Skeletal muscle tissue (tissue), 4 donors: Measurements from ENCODE around the gene DMAC2L. TPM values are rescaled to one million over a fixed set of nuclear protein-coding genes. Genes with fewer than 3 reads are reported as not detected.

Experiments
- H3K27ac ChIP-seq: one replicate; pipeline ENCODE4 v1.7.0; 2013; ENCODE audit warnings: mild to moderate bottlenecking, low read depth, low read length, inconsistent platforms
- H3K27me3 ChIP-seq, 3 donors: one replicate each; pipeline ENCODE4 v1.7.0; 2013; ENCODE audit warnings: low read length in 3 of 3; ENCODE audit not compliant: control insufficient read depth in 3 of 3, insufficient read depth in 3 of 3
- H3K36me3 ChIP-seq, 3 donors: one replicate each; pipeline ENCODE4 v1.7.0; 2013; ENCODE audit warnings: low read length in 3 of 3; ENCODE audit not compliant: control insufficient read depth in 3 of 3, insufficient read depth in 3 of 3
- H3K4me1 ChIP-seq, 3 donors: one replicate each; pipeline ENCODE4 v1.7.0; 2013; ENCODE audit warnings: low read length in 3 of 3, mild to moderate bottlenecking in 3 of 3; ENCODE audit not compliant: control insufficient read depth in 3 of 3, insufficient read depth in 3 of 3
- H3K4me3 ChIP-seq, 3 donors: one replicate each; pipeline ENCODE4 v1.7.0; 2013; ENCODE audit warnings: low read length in 3 of 3
- H3K9ac ChIP-seq, 3 donors: one replicate each; pipeline ENCODE4 v1.7.0; 2013; ENCODE audit warnings: low read length in 3 of 3, mild to moderate bottlenecking in 3 of 3, moderate library complexity in 2 of 3, low read depth in 1 of 3
- H3K9me3 ChIP-seq, 3 donors: one replicate each; pipeline ENCODE4 v1.7.0; 2013; ENCODE audit warnings: low read length in 3 of 3; ENCODE audit not compliant: control insufficient read depth in 3 of 3
- total RNA-seq: library from RNA; depleted of rRNA; stranded (reverse); fragments of >200 nt; gene quantifications from one replicate; pipeline ENCODE4 v1.2.3, GENCODE V29; 2014
- donor health status: Osteomylitis.

The DMAC2L gene
- 4.7 TPM for total RNA-seq

- Histone ChIP-seq H3K9ac (peak within 1 kb of the TSS; percentile 70 to 93 (median 84)), H3K27ac (peak within 1 kb of the TSS; percentile 88), H3K36me3 (no peaks in the 10 kb centered on the region), H3K4me1 (peaks cover 16 to 23% (median 18%) of the 10 kb centered on the region in 3 donors), H3K4me3 (peak within 1 kb of the TSS; percentile 89 to 96 (median 96)), H3K9me3 (no peaks in the 10 kb centered on the region), H3K27me3 (no peaks in the 10 kb centered on the region)
Measured at GRCh38 chr14:50311972-50312733, at the start of gene DMAC2L, which contains the start of gene L2HGDH. Gene DMAC2L (plus strand): TSS chr14:50312324. CDS start chr14:50321488, 9,164 bp downstream. Gene L2HGDH (minus strand): TSS chr14:50312229. CDS start chr14:50312150, 79 bp downstream.

- peak overlapping the region; percentile 33 to 61 (median 57) for H3K9ac ChIP-seq
- H3K9me3 ChIP-seq: no peaks in the 10 kb centered on the region
- H3K36me3 ChIP-seq: no peaks in the 10 kb centered on the region
- peak overlapping the region; percentile 82 for H3K27ac ChIP-seq
- no peak overlapping the region for H3K4me3 ChIP-seq
- no peaks in the 10 kb centered on the region for H3K27me3 ChIP-seq
- peaks cover 0 to 10% (median 5%) of the 10 kb centered on the region in 3 donors for H3K4me1 ChIP-seq
Measured at GRCh38 chr14:50262865-50263264, 49.3 kb upstream of the DMAC2L start.

GRCh38 chr14:50263321-50263720 is 48.8 kb upstream of the DMAC2L start:
- Histone ChIP-seq H3K9ac (peak overlapping the region; percentile 33 to 61 (median 57)), H3K9me3 (no peaks in the 10 kb centered on the region), H3K36me3 (no peaks in the 10 kb centered on the region), H3K4me1 (peaks cover 0 to 10% (median 5%) of the 10 kb centered on the region in 3 donors), H3K27me3 (no peaks in the 10 kb centered on the region), H3K27ac (peak overlapping the region; percentile 82), H3K4me3 (peak overlapping the region in 1 of 3 donors; percentile 31)

- Histone ChIP-seq H3K4me3 (no peak overlapping the region), H3K4me1 (peaks cover 0 to 10% (median 5%) of the 10 kb centered on the region in 3 donors), H3K9me3 (no peaks in the 10 kb centered on the region), H3K27me3 (no peaks in the 10 kb centered on the region), H3K27ac (no peak overlapping the region), H3K36me3 (peaks cover 0 to 4% (median 0%) of the 10 kb centered on the region in 3 donors), H3K9ac (no peak overlapping the region)
Measured at GRCh38 chr14:50265029-50265428, 47.1 kb upstream of the DMAC2L start.

GRCh38 chr14:50270932-50271331 is 41.2 kb upstream of the DMAC2L start:
- H3K36me3 ChIP-seq: peaks cover 0 to 4% (median 0%) of the 10 kb centered on the region in 3 donors
- H3K27ac ChIP-seq: no peak overlapping the region
- no peaks in the 10 kb centered on the region for H3K9me3 ChIP-seq
- H3K9ac ChIP-seq: no peak overlapping the region
- H3K4me1 ChIP-seq: no peaks in the 10 kb centered on the region
- H3K27me3 ChIP-seq: no peaks in the 10 kb centered on the region
- no peak overlapping the region for H3K4me3 ChIP-seq

GRCh38 chr14:50272498-50272897 is 39.6 kb upstream of the DMAC2L start:
- Histone ChIP-seq H3K36me3 (peaks cover 0 to 4% (median 0%) of the 10 kb centered on the region in 3 donors), H3K4me3 (no peak overlapping the region), H3K9me3 (no peaks in the 10 kb centered on the region), H3K4me1 (no peaks in the 10 kb centered on the region), H3K27ac (no peak overlapping the region), H3K9ac (no peak overlapping the region), H3K27me3 (no peaks in the 10 kb centered on the region)

- peaks cover 0 to 3% (median 2%) of the 10 kb centered on the region in 3 donors for H3K36me3 ChIP-seq
Measured at GRCh38 chr14:50285861-50286260, 26.3 kb upstream of the DMAC2L start.

GRCh38 chr14:50288146-50288545 is 24.0 kb upstream of the DMAC2L start:
- H3K4me3 ChIP-seq: no peak overlapping the region
- H3K27ac ChIP-seq: no peak overlapping the region
- H3K9ac ChIP-seq: no peak overlapping the region
- no peaks in the 10 kb centered on the region for H3K27me3 ChIP-seq
- H3K9me3 ChIP-seq: no peaks in the 10 kb centered on the region
- peaks cover 0 to 8% (median 8%) of the 10 kb centered on the region in 3 donors for H3K4me1 ChIP-seq
- peaks cover 0 to 7% (median 0%) of the 10 kb centered on the region in 3 donors for H3K36me3 ChIP-seq

More at GRCh38 chr14:50285861-50286260, 26.3 kb upstream of the DMAC2L start:
- Histone ChIP-seq H3K4me1 (peaks cover 0 to 8% (median 8%) of the 10 kb centered on the region in 3 donors), H3K27me3 (no peaks in the 10 kb centered on the region), H3K27ac (no peak overlapping the region), H3K4me3 (no peak overlapping the region), H3K9me3 (no peaks in the 10 kb centered on the region), H3K9ac (no peak overlapping the region)

- H3K27ac ChIP-seq: no peak overlapping the region
- H3K27me3 ChIP-seq: no peaks in the 10 kb centered on the region
- no peak overlapping the region for H3K9ac ChIP-seq
- H3K36me3 ChIP-seq: peaks cover 0 to 13% (median 6%) of the 10 kb centered on the region in 3 donors
- peaks cover 0 to 8% (median 8%) of the 10 kb centered on the region in 3 donors for H3K4me1 ChIP-seq
- no peak overlapping the region for H3K4me3 ChIP-seq
- H3K9me3 ChIP-seq: no peaks in the 10 kb centered on the region
Measured at GRCh38 chr14:50290306-50290705, 21.8 kb upstream of the DMAC2L start.

- H3K9ac ChIP-seq: no peak overlapping the region
- H3K27me3 ChIP-seq: no peaks in the 10 kb centered on the region
- no peak overlapping the region for H3K4me3 ChIP-seq
- no peak overlapping the region for H3K27ac ChIP-seq
- H3K9me3 ChIP-seq: no peaks in the 10 kb centered on the region
- H3K4me1 ChIP-seq: no peaks in the 10 kb centered on the region
- H3K36me3 ChIP-seq: no peaks in the 10 kb centered on the region
Measured at GRCh38 chr14:50299585-50299984, 12.5 kb upstream of the DMAC2L start.
